K562 (cell line): ENCODE data around the gene SLC39A7. TPM values are rescaled to one million over a fixed set of nuclear protein-coding genes. Genes with fewer than 3 reads are reported as not detected.

Experiments used
- CTBP1 ChIP-seq: fragments of 450-650 bp; IDR thresholded peaks from 2 replicates; pipeline ENCODE4 v1.6.1; 2016; ENCODE audit warnings: borderline replicate concordance
- ESRRA ChIP-seq: fragments of 450-650 bp; IDR thresholded peaks from 2 replicates; pipeline ENCODE4 v1.6.1; 2014; ENCODE audit warnings: low read depth, mild to moderate bottlenecking, moderate library complexity, borderline replicate concordance
- FIP1L1 ChIP-seq: fragments of 200-400 bp; formaldehyde crosslinking; IDR thresholded peaks from 2 replicates; pipeline ENCODE4 v1.6.1; 2018; ENCODE audit warnings: mild to moderate bottlenecking, low read depth, low read length; ENCODE audit not compliant: poor library complexity, severe bottlenecking
- FOXM1 ChIP-seq, 2 experiments: fragments of 450-650 bp in 1 of 2; sonication (generic) in 1 of 2; formaldehyde crosslinking in 1 of 2; IDR thresholded peaks; 2 replicates each; pipeline versions ENCODE4 v1.6.1 to v1.9.0; 2017 to 2022; ENCODE audit warnings: low read depth in 2 of 2, mild to moderate bottlenecking in 2 of 2, missing genetic modification reagents in 1 of 2, moderate library complexity in 1 of 2
- NBN ChIP-seq: fragments of 450-650 bp; IDR thresholded peaks from 2 replicates; pipeline ENCODE4 v1.6.1; 2016; ENCODE audit warnings: low read depth, mild to moderate bottlenecking
- SMAD4 ChIP-seq: fragments of 250-450 bp; sonication (Bioruptor Pico); conservative IDR thresholded peaks from 2 replicates; pipeline ENCODE4 v1.8.0; 2021; ENCODE audit warnings: inconsistent platforms, mild to moderate bottlenecking, moderate library complexity
- SRF ChIP-seq, 2 experiments: fragments of 250-450, 450-650 bp in 1 of 2; sonication (Bioruptor Pico) in 1 of 2; sonication (generic) in 1 of 2; formaldehyde crosslinking; IDR thresholded peaks; 2 replicates each; pipeline versions ENCODE4 v1.5.0 to v1.5.1; 2020 to 2022; ENCODE audit warnings: mild to moderate bottlenecking in 1 of 2, missing genetic modification reagents in 1 of 2
- VEZF1 ChIP-seq: fragments of 200-800 bp; sonication (Bioruptor generic); IDR thresholded peaks from 2 replicates; pipeline ENCODE4 v1.6.1; 2017; ENCODE audit warnings: missing genetic modification characterization, missing compliant biosample characterization
- ZFPM2 ChIP-seq: fragments of 250-450 bp; sonication (Bioruptor Pico); IDR thresholded peaks from 2 replicates; pipeline ENCODE4 v1.5.1; 2022; ENCODE audit warnings: mild to moderate bottlenecking
- polyA plus RNA-seq, 8 experiments: library from polyadenylated mRNA; depleted of rRNA in 4 of 8; stranded (reverse) in 5 of 8; unstranded in 3 of 8; fragments of >200 nt; fragmentation: Nextera tagmentation in 2 of 8; fragmentation: Illumina TruSeq in 1 of 8; extraction: Ambion mirVana in 2 of 8; extraction: Trizol in 1 of 8; gene quantifications; 2 replicates each; pipeline versions ENCODE4 v1.2.1 to v1.2.3, GENCODE V29; 2011 to 2014; ENCODE audit warnings: inconsistent platforms in 1 of 8, missing spikeins in 1 of 8
- total RNA-seq, 7 experiments: library from RNA; depleted of rRNA in 6 of 7; stranded (reverse); fragments of >200 nt in 6 of 7; fragmentation: Illumina TruSeq in 2 of 7; extraction: Trizol in 2 of 7; gene quantifications; 2 replicates each; pipeline versions ENCODE4 v1.2.1 to v1.2.3, GENCODE V29; 2011 to 2021; ENCODE audit warnings: low replicate concordance in 1 of 7
- TF ChIP-seq, protein P1 (sequence below): fragments of 450-650 bp; IDR thresholded peaks from 2 replicates; pipeline ENCODE4 v1.6.1; 2014; ENCODE audit warnings: low read depth, mild to moderate bottlenecking, moderate library complexity, borderline replicate concordance

SLC39A7 gene
- total and polyA plus RNA-seq, 9 of the 15 experiments (the other 6 are each of a cell fraction or from before 2014, with no cell fraction given) = 21.7 to 169 (median 121) TPM

GRCh38 chr6:33161354-33162331 lies 39.0 kb upstream of the SLC39A7 start (continued):
- TF ChIP-seq FIP1L1 = peak; percentile 56
- peak; percentile 68; the same call in 1 of the 2 replicates for TF ChIP-seq CTBP1
- TF ChIP-seq ZFPM2 = no peak
- TF ChIP-seq, protein P1, sequence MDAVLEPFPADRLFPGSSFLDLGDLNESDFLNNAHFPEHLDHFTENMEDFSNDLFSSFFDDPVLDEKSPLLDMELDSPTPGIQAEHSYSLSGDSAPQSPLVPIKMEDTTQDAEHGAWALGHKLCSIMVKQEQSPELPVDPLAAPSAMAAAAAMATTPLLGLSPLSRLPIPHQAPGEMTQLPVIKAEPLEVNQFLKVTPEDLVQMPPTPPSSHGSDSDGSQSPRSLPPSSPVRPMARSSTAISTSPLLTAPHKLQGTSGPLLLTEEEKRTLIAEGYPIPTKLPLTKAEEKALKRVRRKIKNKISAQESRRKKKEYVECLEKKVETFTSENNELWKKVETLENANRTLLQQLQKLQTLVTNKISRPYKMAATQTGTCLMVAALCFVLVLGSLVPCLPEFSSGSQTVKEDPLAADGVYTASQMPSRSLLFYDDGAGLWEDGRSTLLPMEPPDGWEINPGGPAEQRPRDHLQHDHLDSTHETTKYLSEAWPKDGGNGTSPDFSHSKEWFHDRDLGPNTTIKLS = 0 out of 2 replicates have a peak, but pooled peaks have one; percentile 32
- peak; percentile 43; the same call in 1 of the 2 replicates for TF ChIP-seq VEZF1 (CRISPR knock-in tag)
- 0 out of 2 replicates have a peak, but pooled peaks have one; percentile 29 for TF ChIP-seq ESRRA
- peak; percentile 95 for TF ChIP-seq SMAD4 (CRISPR knock-in tag)
- peak in 1 of 2 experiments; percentile 74; a peak in 1 of 4 replicates for TF ChIP-seq SRF (CRISPR knock-in tag; IDR thresholded peaks at IDR 0.05)
- TF ChIP-seq FOXM1 (IDR thresholded peaks at IDR 0.05; ENCODE audit: low read depth) = no peak
- TF ChIP-seq FOXM1 (CRISPR knock-in tag; IDR thresholded peaks at IDR 0.05; ENCODE audit: low read depth) = 0 out of 2 replicates have a peak, but pooled peaks have one; percentile 39
- 0 out of 2 replicates have a peak, but pooled peaks have one; percentile 27 for TF ChIP-seq NBN
